Measurements from ENCODE around the gene NOL8.

GRCh38 chr9:92275541-92275940 lies 49.6 kb downstream of the NOL8 start:
- no peak for TF ChIP-seq ZNF514 (tag by site-specific recombination; IDR thresholded peaks at IDR 0.05)
- TF ChIP-seq ZNF292 (tag by site-specific recombination; IDR thresholded peaks at IDR 0.05; ENCODE audit: borderline replicate concordance, low read depth), result no peak
- no peak for TF ChIP-seq SETDB1 (IDR thresholded peaks at IDR 0.05; ENCODE audit: insufficient read length, low read length)
- TF ChIP-seq CTCF (tag by site-specific recombination; IDR thresholded peaks at IDR 0.05), result no peak
- no peak for TF ChIP-seq PBX3 (CRISPR knock-in tag; IDR thresholded peaks at IDR 0.05)
- TF ChIP-seq YY1 (tag by site-specific recombination; IDR thresholded peaks at IDR 0.05), result no peak

All from HEK293 (cell line).